ENCODE measurements around the gene MFAP3.

MFAP3 gene

GRCh38 chr5:154086641-154087040 lies 47.9 kb downstream of the MFAP3 start:
- ATAC-seq, result no peak

GRCh38 chr5:154087260-154087659 lies 48.5 kb downstream of the MFAP3 start:
- ATAC-seq, result no peak
- no peak for TF ChIP-seq CREB5 (CRISPR knock-in tag; IDR thresholded peaks at IDR 0.05; ENCODE audit: low read depth)
- no peak for TF ChIP-seq ARNTL (CRISPR knock-in tag; IDR thresholded peaks at IDR 0.05; ENCODE audit: borderline replicate concordance, low read depth)
- no peak for TF ChIP-seq PATZ1 (CRISPR knock-in tag; IDR thresholded peaks at IDR 0.05; ENCODE audit: borderline replicate concordance)
- TF ChIP-seq ZNF565 (CRISPR knock-in tag; conservative IDR thresholded peaks at IDR 0.05; ENCODE audit: low read depth), result no peak
- no peak for TF ChIP-seq CSRNP3 (CRISPR knock-in tag; IDR thresholded peaks at IDR 0.05)
- TF ChIP-seq POU6F1 (CRISPR knock-in tag; IDR thresholded peaks at IDR 0.05; ENCODE audit: borderline replicate concordance, low read depth), result no peak
- no peak for TF ChIP-seq ZFP30 (CRISPR knock-in tag; IDR thresholded peaks at IDR 0.05)
- TF ChIP-seq BACH2 (CRISPR knock-in tag; IDR thresholded peaks at IDR 0.05; ENCODE audit: borderline replicate concordance), result no peak
- TF ChIP-seq SNAI2 (CRISPR knock-in tag; IDR thresholded peaks at IDR 0.05), result no peak
- no peak for TF ChIP-seq ZNF8 (CRISPR knock-in tag; IDR thresholded peaks at IDR 0.05)

More at GRCh38 chr5:154086641-154087040, 47.9 kb downstream of the MFAP3 start:
- TF ChIP-seq CSDC2 (CRISPR knock-in tag; IDR thresholded peaks at IDR 0.05) (no peak), ZFP3 (CRISPR knock-in tag; IDR thresholded peaks at IDR 0.05) (no peak), ESRRG (CRISPR knock-in tag; IDR thresholded peaks at IDR 0.05) (no peak), TOX (CRISPR knock-in tag; IDR thresholded peaks at IDR 0.05; ENCODE audit: borderline replicate concordance) (no peak), CSRNP3 (CRISPR knock-in tag; IDR thresholded peaks at IDR 0.05) (no peak), ZFP30 (CRISPR knock-in tag; IDR thresholded peaks at IDR 0.05) (no peak), PATZ1 (CRISPR knock-in tag; IDR thresholded peaks at IDR 0.05; ENCODE audit: borderline replicate concordance) (no peak), OSR1 (CRISPR knock-in tag; IDR thresholded peaks at IDR 0.05) (no peak), ARNTL (CRISPR knock-in tag; IDR thresholded peaks at IDR 0.05; ENCODE audit: borderline replicate concordance, low read depth) (no peak), PPARA (CRISPR knock-in tag; IDR thresholded peaks at IDR 0.05; ENCODE audit: borderline replicate concordance) (no peak), TCF4 (CRISPR knock-in tag; IDR thresholded peaks at IDR 0.05; ENCODE audit: borderline replicate concordance) (no peak)

GRCh38 chr5:154088801-154089200 lies 50.0 kb downstream of the MFAP3 start:
- TF ChIP-seq OSR1 (CRISPR knock-in tag; IDR thresholded peaks at IDR 0.05) (no peak), POU6F1 (CRISPR knock-in tag; IDR thresholded peaks at IDR 0.05; ENCODE audit: borderline replicate concordance, low read depth) (no peak), PPARA (CRISPR knock-in tag; IDR thresholded peaks at IDR 0.05; ENCODE audit: borderline replicate concordance) (no peak), ZNF565 (CRISPR knock-in tag; conservative IDR thresholded peaks at IDR 0.05; ENCODE audit: low read depth) (no peak), SNAI2 (CRISPR knock-in tag; IDR thresholded peaks at IDR 0.05) (no peak), RARB (CRISPR knock-in tag; IDR thresholded peaks at IDR 0.05) (no peak), TOX (CRISPR knock-in tag; IDR thresholded peaks at IDR 0.05; ENCODE audit: borderline replicate concordance) (no peak)
- ATAC-seq, result no peak
